Esophagus squamous epithelium (tissue), 5 donors: Measurements from ENCODE around the gene ARHGAP4. TPM values are rescaled to one million over a fixed set of nuclear protein-coding genes. Genes with fewer than 3 reads are reported as not detected.

Experiments used
- DNase-seq: peaks from one replicate; lab custom pipeline; 2025; lab: John Stamatoyannopoulos, UW
- H3K27ac ChIP-seq, 4 donors: fragments of 200-600 bp; sonication (generic); one replicate each; pipeline ENCODE4 v1.5.1; 2016 to 2019; ENCODE audit warnings: mild to moderate bottlenecking in 1 of 4
- H3K27me3 ChIP-seq, 4 donors: fragments of 200-600 bp; sonication (generic); 1 replicate in 3 of 4; 2 replicates in 1 of 4; pipeline versions ENCODE4 v1.5.1 to v1.6.0; 2017 to 2021; ENCODE audit warnings: antibody characterized with exemption in 1 of 4
- H3K36me3 ChIP-seq, 3 donors: fragments of 200-600 bp; sonication (generic); one replicate each; pipeline ENCODE4 v1.5.1; 2016 to 2019
- H3K4me1 ChIP-seq, 3 donors: fragments of 200-600 bp; sonication (generic); one replicate each; pipeline ENCODE4 v1.5.1; 2017 to 2019
- H3K4me3 ChIP-seq, 4 donors: fragments of 200-600 bp; sonication (generic); 1 replicate in 3 of 4; 2 replicates in 1 of 4; pipeline ENCODE4 v1.5.1; 2016 to 2019; ENCODE audit warnings: mild to moderate bottlenecking in 2 of 4, moderate library complexity in 1 of 4
- H3K9me3 ChIP-seq, 3 donors: fragments of 200-600 bp; sonication (generic); one replicate each; pipeline ENCODE4 v1.5.1; 2016 to 2019
- CTCF ChIP-seq, 6 experiments: fragments of 450-650 bp in 4 of 6; fragments of 200-600 bp in 2 of 6; sonication (generic) in 2 of 6; IDR thresholded peaks; one replicate each; pipeline ENCODE4 v1.5.1; 2016 to 2019; ENCODE audit warnings: antibody characterized with exemption in 6 of 6, mild to moderate bottlenecking in 4 of 6, moderate library complexity in 4 of 6
- POLR2A ChIP-seq, 4 donors: fragments of 450-650 bp; IDR thresholded peaks; one replicate each; pipeline ENCODE4 v1.6.1; 2017; ENCODE audit warnings: antibody characterized with exemption in 4 of 4, mild to moderate bottlenecking in 4 of 4, moderate library complexity in 3 of 4
- WGBS, 2 donors: methylation state at CpG; one replicate each; pipeline ENCODE4 v1.1.5; 2018; 5-methylcytosine and 5-hydroxymethylcytosine counted together
- intact Hi-C: fragments of 100-400 bp; cut with DNase I; formaldehyde crosslinking; loops from one replicate; pipeline ENCODE4 v1.15.0; 2022
- total RNA-seq, 4 donors: library from RNA; depleted of rRNA; stranded (reverse); fragments of >200 nt; gene quantifications; one replicate each; pipeline ENCODE4 v1.1.0, GENCODE V29; 2016
- donor health status: DM: yes; HTN: yes; CAD: no.

Gene ARHGAP4
- total RNA-seq, 4 donors from 2014 or later, result 3.9 to 18.3 (median 7.6) TPM

- H3K27me3 ChIP-seq, result no peaks in the 10 kb centered on the region
- WGBS, 2 donors, result 96% methylated on average over 10 of the region's 32 CpGs; no CpG with 5 or more reads in 1 of the 2 donors
- H3K27ac ChIP-seq, result no peak overlapping the region
- no peak for DNase-seq
- H3K4me1 ChIP-seq, result peaks cover 0 to 39% (median 0%) of the 10 kb centered on the region in 3 donors
- intact Hi-C loops, result no loop called here
- H3K36me3 ChIP-seq, result no peaks in the 10 kb centered on the region
- TF ChIP-seq CTCF (IDR thresholded peaks at IDR 0.05) (no peak), POLR2A (IDR thresholded peaks at IDR 0.05) (no peak)
- H3K4me3 ChIP-seq, result peak overlapping the region in 2 of 4 donors; percentile 25 to 43
- no peaks in the 10 kb centered on the region for H3K9me3 ChIP-seq
These were observed 20.5 kb downstream of the ARHGAP4 start for GRCh38 chrX:153905481-153906095.

GRCh38 chrX:153903991-153904957, 21.8 kb downstream of the ARHGAP4 start, which contains the start of gene AVPR2:
TSS of gene AVPR2 (plus strand) at chrX:153904673. CDS start at chrX:153905146, 473 bp downstream.
- DNase-seq, result no peak
- intact Hi-C loops, result no loop called here
- Histone ChIP-seq H3K4me3 (peak within 1 kb of the TSS in 3 of 4 donors; percentile 17 to 43 (median 25)), H3K9me3 (no peaks in the 10 kb centered on the region), H3K36me3 (no peaks in the 10 kb centered on the region), H3K27ac (peak within 1 kb of the TSS in 3 of 4 donors; percentile 16 to 70 (median 59)), H3K4me1 (peaks cover 0 to 40% (median 0%) of the 10 kb centered on the region in 3 donors), H3K27me3 (no peaks in the 10 kb centered on the region)
- TF ChIP-seq CTCF (IDR thresholded peaks at IDR 0.05) (no peak), POLR2A (IDR thresholded peaks at IDR 0.05) (no peak)
- WGBS, 2 donors, result 33 to 36% methylated on average over 4 to 11 of the region's 26 CpGs

- TF ChIP-seq POLR2A (IDR thresholded peaks at IDR 0.05), result no peak
- TF ChIP-seq CTCF (IDR thresholded peaks at IDR 0.05), result no peak
- Histone ChIP-seq H3K4me1 (peaks cover 0 to 40% (median 0%) of the 10 kb centered on the region in 3 donors), H3K9me3 (no peaks in the 10 kb centered on the region), H3K27me3 (no peaks in the 10 kb centered on the region), H3K4me3 (peak overlapping the region in 1 of 4 donors; percentile 43), H3K36me3 (no peaks in the 10 kb centered on the region), H3K27ac (peak overlapping the region in 3 of 4 donors; percentile 16 to 70 (median 59))
- intact Hi-C loops, result no loop called here
- no peak for DNase-seq
- 56 to 60% methylated on average over 6 to 9 of the region's 18 CpGs for WGBS, 2 donors
These were observed 22.7 kb downstream of the ARHGAP4 start for GRCh38 chrX:153903238-153903980.

- H3K9me3 ChIP-seq, result no peaks in the 10 kb centered on the region
- intact Hi-C loops, result no loop called here
- no peak for DNase-seq
- H3K4me1 ChIP-seq, result peaks cover 0 to 40% (median 0%) of the 10 kb centered on the region in 3 donors
- no peak for TF ChIP-seq CTCF (IDR thresholded peaks at IDR 0.05)
- no peak overlapping the region for H3K4me3 ChIP-seq
- WGBS, 2 donors, result no CpG with 5 or more reads among the region's 10 CpGs
- H3K27ac ChIP-seq, result no peak overlapping the region
- no peaks in the 10 kb centered on the region for H3K27me3 ChIP-seq
- no peaks in the 10 kb centered on the region for H3K36me3 ChIP-seq
These were observed 23.7 kb downstream of the ARHGAP4 start for GRCh38 chrX:153902385-153902784.
